Peyer's patch (tissue), 4 donors: ENCODE data around the gene EFEMP1.

Experiments used
- POLR2A ChIP-seq, 2 donors: fragments of 450-650 bp; IDR thresholded peaks; one replicate each; pipeline ENCODE4 v1.5.1; 2017; ENCODE audit warnings: antibody characterized with exemption in 2 of 2, mild to moderate bottlenecking in 2 of 2, moderate library complexity in 2 of 2
- TF ChIP-seq, protein P1 (sequence below), 6 experiments: fragments of 450-650 bp in 4 of 6; fragments of 200-600 bp in 2 of 6; sonication (generic) in 1 of 6; IDR thresholded peaks; one replicate each; pipeline ENCODE4 v1.5.1; 2017 to 2019; ENCODE audit warnings: antibody characterized with exemption in 6 of 6, mild to moderate bottlenecking in 3 of 6, moderate library complexity in 1 of 6

DNA sequence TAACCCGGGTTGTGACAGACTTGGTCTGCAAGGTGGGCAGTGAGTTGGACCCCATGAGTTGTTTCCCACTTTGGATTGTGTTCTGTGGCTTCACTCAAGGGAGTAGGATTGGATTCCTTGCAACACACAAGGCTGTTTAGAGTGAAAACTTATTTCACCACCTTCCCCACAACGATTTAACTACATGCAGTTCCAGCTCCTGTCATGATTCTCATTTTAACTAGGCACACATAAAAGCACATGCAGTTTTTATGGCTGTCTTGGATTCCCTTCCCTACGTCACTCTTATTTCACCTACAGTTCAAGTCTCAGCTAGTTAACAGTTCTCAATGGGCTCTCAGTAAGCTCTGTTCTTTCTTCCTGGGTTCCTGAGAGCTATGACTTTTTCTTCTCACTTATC, 15.9 kb downstream of the EFEMP1 start:
- no peak for TF ChIP-seq POLR2A (IDR thresholded peaks at IDR 0.05)
- TF ChIP-seq, protein P1, sequence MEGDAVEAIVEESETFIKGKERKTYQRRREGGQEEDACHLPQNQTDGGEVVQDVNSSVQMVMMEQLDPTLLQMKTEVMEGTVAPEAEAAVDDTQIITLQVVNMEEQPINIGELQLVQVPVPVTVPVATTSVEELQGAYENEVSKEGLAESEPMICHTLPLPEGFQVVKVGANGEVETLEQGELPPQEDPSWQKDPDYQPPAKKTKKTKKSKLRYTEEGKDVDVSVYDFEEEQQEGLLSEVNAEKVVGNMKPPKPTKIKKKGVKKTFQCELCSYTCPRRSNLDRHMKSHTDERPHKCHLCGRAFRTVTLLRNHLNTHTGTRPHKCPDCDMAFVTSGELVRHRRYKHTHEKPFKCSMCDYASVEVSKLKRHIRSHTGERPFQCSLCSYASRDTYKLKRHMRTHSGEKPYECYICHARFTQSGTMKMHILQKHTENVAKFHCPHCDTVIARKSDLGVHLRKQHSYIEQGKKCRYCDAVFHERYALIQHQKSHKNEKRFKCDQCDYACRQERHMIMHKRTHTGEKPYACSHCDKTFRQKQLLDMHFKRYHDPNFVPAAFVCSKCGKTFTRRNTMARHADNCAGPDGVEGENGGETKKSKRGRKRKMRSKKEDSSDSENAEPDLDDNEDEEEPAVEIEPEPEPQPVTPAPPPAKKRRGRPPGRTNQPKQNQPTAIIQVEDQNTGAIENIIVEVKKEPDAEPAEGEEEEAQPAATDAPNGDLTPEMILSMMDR (IDR thresholded peaks at IDR 0.05) = no peak
